ENCODE data around the gene LBR.

DNA sequence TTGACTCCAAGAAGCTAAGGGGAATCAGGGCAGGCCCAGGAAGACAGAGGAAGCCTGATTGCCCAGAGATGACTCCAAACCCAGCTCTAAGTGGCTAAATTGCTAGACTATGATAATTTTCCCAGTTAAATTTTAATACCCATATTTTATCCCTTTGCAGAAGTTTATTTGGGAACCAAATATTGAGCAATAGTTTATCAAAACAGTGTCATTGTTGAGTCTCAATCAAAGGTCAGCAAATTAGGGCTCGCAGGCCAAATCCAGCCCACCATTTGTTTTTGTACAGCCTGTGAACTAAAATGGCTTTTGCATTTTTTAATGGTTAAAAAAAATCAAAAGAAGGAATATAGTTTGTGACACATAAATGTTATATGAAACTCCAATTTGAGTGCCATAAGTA lies 47.1 kb downstream of the LBR start:
- TF ChIP-seq, protein P1, sequence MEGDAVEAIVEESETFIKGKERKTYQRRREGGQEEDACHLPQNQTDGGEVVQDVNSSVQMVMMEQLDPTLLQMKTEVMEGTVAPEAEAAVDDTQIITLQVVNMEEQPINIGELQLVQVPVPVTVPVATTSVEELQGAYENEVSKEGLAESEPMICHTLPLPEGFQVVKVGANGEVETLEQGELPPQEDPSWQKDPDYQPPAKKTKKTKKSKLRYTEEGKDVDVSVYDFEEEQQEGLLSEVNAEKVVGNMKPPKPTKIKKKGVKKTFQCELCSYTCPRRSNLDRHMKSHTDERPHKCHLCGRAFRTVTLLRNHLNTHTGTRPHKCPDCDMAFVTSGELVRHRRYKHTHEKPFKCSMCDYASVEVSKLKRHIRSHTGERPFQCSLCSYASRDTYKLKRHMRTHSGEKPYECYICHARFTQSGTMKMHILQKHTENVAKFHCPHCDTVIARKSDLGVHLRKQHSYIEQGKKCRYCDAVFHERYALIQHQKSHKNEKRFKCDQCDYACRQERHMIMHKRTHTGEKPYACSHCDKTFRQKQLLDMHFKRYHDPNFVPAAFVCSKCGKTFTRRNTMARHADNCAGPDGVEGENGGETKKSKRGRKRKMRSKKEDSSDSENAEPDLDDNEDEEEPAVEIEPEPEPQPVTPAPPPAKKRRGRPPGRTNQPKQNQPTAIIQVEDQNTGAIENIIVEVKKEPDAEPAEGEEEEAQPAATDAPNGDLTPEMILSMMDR (conservative IDR thresholded peaks at IDR 0.05) = no peak
- no peak for TF ChIP-seq ZFX (IDR thresholded peaks at IDR 0.05)

Measured in C4-2B (cell line).